Spleen (tissue), 3 donors: ENCODE measurements around the gene SORCS3.

Experiments used
- POLR2A ChIP-seq, 3 donors: fragments of 450-650 bp; IDR thresholded peaks; one replicate each; pipeline ENCODE4 v1.5.1; 2017; ENCODE audit warnings: antibody characterized with exemption in 3 of 3, mild to moderate bottlenecking in 1 of 3
- POLR2AphosphoS5 ChIP-seq, 3 donors: sonication (generic); formaldehyde crosslinking; IDR thresholded peaks; one replicate each; pipeline ENCODE4 v1.5.1; 2017; ENCODE audit warnings: antibody characterized with exemption in 3 of 3

DNA sequence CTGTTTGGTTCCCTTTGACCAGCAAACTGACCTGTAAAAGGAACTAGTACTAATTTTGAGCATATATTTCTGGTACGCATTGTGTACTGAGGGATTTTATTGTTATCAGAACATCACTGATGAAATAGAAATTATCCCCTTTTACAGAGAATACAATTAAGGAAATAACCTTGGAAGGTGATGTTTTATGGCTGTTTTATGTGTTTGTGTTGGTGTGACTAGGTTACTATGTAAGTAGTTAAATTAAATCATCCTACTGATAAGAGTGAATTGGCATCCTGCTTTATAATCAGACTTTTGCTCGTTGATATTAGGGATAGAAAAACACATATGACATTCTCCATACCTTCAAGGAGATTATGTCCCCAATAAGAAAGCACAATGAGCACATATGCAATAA lies 596.6 kb downstream of the SORCS3 start:
- TF ChIP-seq POLR2A (IDR thresholded peaks at IDR 0.05) (no peak), POLR2AphosphoS5 (IDR thresholded peaks at IDR 0.05) (no peak)
